GM12891 (cell line): ENCODE measurements around the gene SCN8A.

ENCODE experiments used
- PAX5 ChIP-seq: IDR thresholded peaks from 2 replicates; pipeline ENCODE4 v1.6.1; 2011; ENCODE audit warnings: low read length, moderate library complexity, mild to moderate bottlenecking; ENCODE audit not compliant: insufficient read depth, severe bottlenecking
- POLR2A ChIP-seq: IDR thresholded peaks from 2 replicates; pipeline ENCODE4 v1.6.1; 2011; ENCODE audit warnings: low read depth, low read length, control low read depth
- POLR2AphosphoS5 ChIP-seq: IDR thresholded peaks from 2 replicates; pipeline ENCODE4 v1.6.1; 2011; ENCODE audit warnings: low read depth, low read length, control low read depth
- POU2F2 ChIP-seq: IDR thresholded peaks from 2 replicates; pipeline ENCODE4 v1.6.1; 2011; ENCODE audit warnings: low read depth, mild to moderate bottlenecking, control low read depth, low read length, moderate library complexity
- SPI1 ChIP-seq: IDR thresholded peaks from 2 replicates; pipeline ENCODE4 v1.6.1; 2011; ENCODE audit warnings: low read depth, low read length, control low read depth
- TAF1 ChIP-seq: IDR thresholded peaks from 2 replicates; pipeline ENCODE4 v1.6.1; 2011; ENCODE audit warnings: low read depth, low read length, control low read depth

- TF ChIP-seq POLR2A (no peak), POLR2AphosphoS5 (no peak), TAF1 (no peak), POU2F2 (no peak), PAX5 (no peak), SPI1 (no peak)
Measured at GRCh38 chr12:51592034-51592705, 1.1 kb downstream of the SCN8A start.
